Hematopoietic multipotent progenitor cell (in vitro differentiated cells): ENCODE data around the gene DUXB. TPM values are rescaled to one million over a fixed set of nuclear protein-coding genes. Genes with fewer than 3 reads are reported as not detected.
A peak's percentile ranks its signal among the peaks of the same experiment; 100 is the strongest.

Source experiments
- DNase-seq, 3 donors: peaks; one replicate each; pipeline ENCODE4 v3.0.0-alpha.2; 2011 to 2015; ENCODE audit warnings: low read depth in 2 of 3, low spot score in 2 of 3
- small RNA-seq: library from RNA; depleted of rRNA; stranded (forward); fragments of <200 nt; gene quantifications from one replicate; pipeline ENCODE3, GENCODE V24; 2012
- total RNA-seq: library from RNA; depleted of rRNA; stranded (reverse); fragments of >200 nt; gene quantifications from one replicate; pipeline ENCODE4 v1.2.3, GENCODE V29; 2012

Gene DUXB
- total RNA-seq, 1 donor = not detected

DNA sequence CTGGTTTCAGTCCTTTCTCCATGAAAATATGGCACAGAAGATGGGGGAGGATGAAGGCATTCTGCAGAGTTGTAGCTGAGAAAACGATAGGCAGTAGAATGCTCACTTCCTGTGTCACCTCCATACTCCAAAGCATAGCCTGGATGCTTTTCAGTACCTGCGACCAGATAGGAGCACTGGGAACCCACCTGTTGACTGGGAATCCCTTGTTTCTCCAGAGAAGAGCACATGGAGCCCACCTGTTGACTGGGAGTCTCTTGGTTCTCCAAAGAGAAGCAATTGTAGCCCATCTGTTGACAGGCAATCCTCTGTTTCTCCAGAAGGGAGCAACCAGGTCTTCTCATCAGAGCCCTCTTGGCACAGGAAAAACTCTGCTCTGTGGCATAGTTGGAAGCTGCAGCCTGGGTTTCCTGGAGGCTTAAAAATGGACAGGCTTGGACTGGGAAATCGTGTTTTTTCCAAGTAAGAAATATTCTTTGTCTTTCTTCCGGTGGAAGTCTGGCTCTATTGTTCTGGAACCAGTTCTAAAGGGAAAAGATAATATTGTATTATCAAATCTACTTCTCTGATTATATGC, 40.4 kb downstream of the DUXB start:
- no peak for DNase-seq

DNA sequence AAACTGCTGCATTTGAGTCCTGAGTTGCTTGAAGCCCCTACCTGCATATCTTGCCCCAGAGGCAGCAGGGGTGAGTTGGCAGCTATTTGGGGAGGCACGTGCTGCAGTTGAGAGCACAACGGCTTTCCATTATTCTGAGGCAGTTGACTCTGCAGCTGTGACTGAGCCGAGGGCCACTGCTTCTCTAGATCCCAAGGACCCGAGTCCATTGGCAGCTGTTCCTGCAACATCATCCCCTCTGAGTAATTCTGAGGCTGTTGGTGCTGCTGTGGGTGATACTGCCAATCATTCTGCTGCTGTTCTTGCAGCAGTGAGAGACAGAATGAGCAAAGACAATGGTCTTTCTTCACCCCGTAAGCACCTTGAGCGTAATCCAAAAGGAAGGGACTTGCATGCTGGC, 40.9 kb downstream of the DUXB start:
- DNase-seq = no peak

DNA sequence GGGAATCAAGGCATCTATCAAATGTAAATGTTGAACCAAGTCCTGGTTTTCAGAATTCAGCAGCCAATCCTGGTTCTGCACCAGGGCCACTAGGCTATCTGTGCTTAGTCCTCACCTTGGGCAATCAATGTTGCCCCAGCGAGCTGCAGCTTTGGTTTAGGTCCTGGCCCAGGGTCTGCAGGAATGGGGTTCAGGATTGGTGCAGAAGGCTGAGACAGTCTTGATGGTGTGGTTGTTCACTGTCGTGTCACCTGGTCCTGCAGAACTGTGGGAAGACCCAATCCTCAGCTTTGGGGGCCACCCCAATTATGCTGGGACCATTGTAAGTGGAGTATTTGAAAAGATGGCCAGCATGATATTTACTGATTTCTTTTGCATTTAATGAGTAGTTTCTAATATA, 43.1 kb downstream of the DUXB start:
- no peak for DNase-seq

GRCh38 chr16:75653922-75654321, 47.3 kb downstream of the DUXB start:
- DNase-seq = no peak

- peak; percentile 74 to 89 (median 86) for DNase-seq
These were observed 52.8 kb downstream of the DUXB start for GRCh38 chr16:75648265-75649076.

- peak; percentile 89 to 94 (median 94) for DNase-seq
These were observed 53.6 kb downstream of the DUXB start, which contains the start of the genes KARS1 and TERF2IP for GRCh38 chr16:75647492-75648264. Gene KARS1, minus strand, starts transcription at chr16:75647665. Its CDS starts 26 bp downstream, at chr16:75647639. Gene TERF2IP, plus strand, starts transcription at chr16:75647773. Its CDS starts 110 bp downstream, at chr16:75647883.

DNA sequence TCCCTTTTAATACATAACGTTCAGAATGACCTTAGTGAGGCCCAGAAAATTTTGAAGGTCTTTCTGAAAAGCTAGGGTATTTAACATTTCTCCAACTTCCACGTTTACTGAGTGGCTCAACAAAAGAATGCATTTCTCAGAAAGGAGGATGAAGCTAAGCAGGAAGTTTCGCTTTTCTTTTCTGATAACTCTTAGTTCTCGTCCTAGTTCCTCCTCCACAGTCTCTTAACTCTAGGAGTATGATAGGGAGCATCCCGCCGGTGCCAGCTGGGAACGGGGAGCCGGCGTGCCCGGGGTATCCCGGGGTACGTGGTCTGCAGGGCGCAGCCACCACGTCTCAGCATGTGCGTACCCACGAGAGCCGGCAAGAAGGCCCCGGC, 54.2 kb downstream of the DUXB start:
- no peak for DNase-seq

DNA sequence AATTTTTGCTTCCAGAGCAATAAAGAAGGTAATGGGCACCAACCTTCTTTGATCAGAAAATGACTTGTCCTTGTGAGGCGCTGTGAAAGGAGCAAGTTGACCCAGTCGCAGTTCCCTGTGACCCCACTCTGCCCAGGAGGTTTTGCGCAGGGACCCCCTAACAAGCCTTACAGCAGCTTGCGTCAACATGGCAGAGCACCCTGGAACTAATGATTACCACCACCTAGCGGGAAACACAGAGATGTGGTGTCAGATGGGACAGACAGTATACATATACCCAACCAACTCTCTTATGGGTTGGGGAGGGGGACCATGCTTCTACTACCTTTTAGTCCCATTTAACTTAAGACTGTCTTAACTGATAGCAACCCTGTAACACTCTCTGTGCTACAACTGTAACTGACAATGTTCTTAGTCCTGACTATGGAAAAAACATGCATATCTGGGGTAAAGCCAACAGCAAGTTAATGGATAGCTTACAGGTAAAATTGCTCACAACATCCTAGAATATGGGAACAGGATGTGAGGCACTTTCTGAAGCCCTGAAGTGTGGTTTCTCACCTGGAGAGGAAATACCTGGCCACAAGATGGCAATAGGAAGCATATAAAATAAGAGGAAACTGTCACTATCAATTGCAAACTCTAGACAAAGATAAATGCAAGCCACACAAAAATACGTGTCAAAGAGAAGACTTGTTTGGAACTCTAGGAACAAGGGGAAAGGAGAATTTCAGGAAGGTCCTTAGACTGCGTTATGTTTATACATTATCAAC, 56.8 kb downstream of the DUXB start:
- no peak for DNase-seq

Small RNA genes within 50 kb of the gene (small RNA-seq; reads per million reads assigned to genes)
- not detected for gene RN7SL520P

Other genes with a start within 250 kb of the DUXB start
- 29.9 TPM for gene TMEM170A, start 236.8 kb downstream of the DUXB start, total RNA-seq
- gene CHST6, start 206.0 kb downstream of the DUXB start, total RNA-seq = 0.27 TPM
- gene CHST5, start 165.4 kb downstream of the DUXB start, total RNA-seq = under 0.01 TPM
- gene TMEM231, start 145.2 kb downstream of the DUXB start, total RNA-seq = 21.8 TPM
- 43.4 TPM for gene GABARAPL2, start 135.1 kb downstream of the DUXB start, total RNA-seq
- gene ADAT1, start 78.2 kb downstream of the DUXB start, total RNA-seq = 49.5 TPM
- 75.4 TPM for gene KARS1, start 53.8 kb downstream of the DUXB start, total RNA-seq
- 49.3 TPM for gene TERF2IP, start 53.7 kb downstream of the DUXB start, total RNA-seq
- gene CPHXL2, start 24.5 kb downstream of the DUXB start, total RNA-seq = not detected
- not detected for gene CPHXL, start 25.0 kb upstream of the DUXB start, total RNA-seq